Panc1 (cell line): ENCODE data around the gene DOCK4.

Source experiments
- CTCF ChIP-seq: fragments of 450-650 bp; IDR thresholded peaks from 2 replicates; pipeline ENCODE4 v1.5.1; 2017; ENCODE audit warnings: mild to moderate bottlenecking
- POLR2AphosphoS5 ChIP-seq: IDR thresholded peaks from 2 replicates; pipeline ENCODE4 v1.6.1; 2012; ENCODE audit warnings: mild to moderate bottlenecking, low read depth, low read length, moderate library complexity
- REST ChIP-seq, 2 experiments: IDR thresholded peaks; 2 replicates each; pipeline ENCODE4 v1.6.1; 2011 to 2012; ENCODE audit warnings: low read depth in 2 of 2, control low read depth in 1 of 2, low read length in 1 of 2, mild to moderate bottlenecking in 1 of 2, moderate library complexity in 1 of 2; ENCODE audit not compliant: insufficient read depth in 1 of 2
- TCF7L2 ChIP-seq: IDR thresholded peaks from 2 replicates; pipeline ENCODE4 v1.6.1; 2011; ENCODE audit warnings: mild to moderate bottlenecking, low read depth, low read length, inconsistent platforms

DNA sequence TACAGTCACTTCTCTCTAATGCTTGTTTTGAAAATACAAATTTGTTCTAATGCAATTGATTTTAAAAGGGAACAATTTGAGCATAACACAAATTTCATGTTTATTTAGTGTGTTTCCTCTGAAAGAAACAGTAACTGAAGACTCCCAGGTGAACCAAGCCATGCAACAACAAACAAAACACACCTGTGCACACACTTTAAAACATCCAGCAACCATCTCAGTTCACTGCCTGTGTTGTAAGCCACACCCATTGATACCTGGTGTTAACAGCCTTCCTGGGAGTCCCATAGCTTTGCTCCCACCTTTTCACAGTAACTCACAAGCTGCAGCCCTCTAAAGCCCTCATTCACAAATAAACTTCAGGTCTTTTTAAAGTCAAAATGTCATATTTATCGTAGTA, 89.3 kb downstream of the DOCK4 start:
- TF ChIP-seq CTCF (no peak), POLR2AphosphoS5 (no peak), REST (IDR thresholded peaks at IDR 0.05; ENCODE audit: insufficient read depth in 1 of 2, low read depth in 2 of 2, low read length in 1 of 2) (no peak), TCF7L2 (no peak)
